Kasumi-1 (cell line): ENCODE data around the gene REX1BD.
A peak's percentile ranks its signal among the peaks of the same experiment; 100 is the strongest.
"Not testable (repeated sequence)": the region's sequence is repeated elsewhere in the genome, so short reads cannot be mapped to it uniquely, and the experiment has no call there.

Experiments used
- DNase-seq, 2 experiments: peaks; one replicate each; lab custom pipeline; 2025; lab: John Stamatoyannopoulos, UW

The REX1BD gene

DNA sequence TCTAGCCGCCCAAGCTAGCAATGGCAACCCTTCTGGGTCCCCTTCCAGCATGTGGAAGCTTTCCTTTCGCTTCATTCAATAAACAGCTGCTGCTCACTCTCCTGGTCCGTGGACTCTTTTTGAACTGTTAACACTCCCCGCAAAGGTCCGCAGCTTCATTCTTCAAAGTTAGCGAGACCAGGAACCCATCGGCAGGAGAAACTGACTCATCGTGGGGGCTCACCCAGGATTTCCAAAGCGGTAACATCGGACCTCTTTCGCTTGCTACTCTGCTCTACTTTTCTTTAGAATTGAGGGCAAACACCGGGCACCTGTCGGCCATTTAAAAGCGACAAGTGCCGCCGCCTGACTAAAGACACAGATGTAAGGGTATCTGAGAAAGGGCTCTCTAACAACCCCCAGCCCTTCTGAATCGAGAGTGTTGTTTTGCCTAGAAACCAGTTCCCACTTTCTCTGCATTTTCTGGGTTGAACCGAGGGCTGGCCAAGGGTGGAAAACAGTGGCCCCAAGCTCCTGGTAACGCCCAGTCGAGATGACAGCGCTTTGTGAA, 11.2 kb upstream of the REX1BD start:
- no peak for DNase-seq

DNA sequence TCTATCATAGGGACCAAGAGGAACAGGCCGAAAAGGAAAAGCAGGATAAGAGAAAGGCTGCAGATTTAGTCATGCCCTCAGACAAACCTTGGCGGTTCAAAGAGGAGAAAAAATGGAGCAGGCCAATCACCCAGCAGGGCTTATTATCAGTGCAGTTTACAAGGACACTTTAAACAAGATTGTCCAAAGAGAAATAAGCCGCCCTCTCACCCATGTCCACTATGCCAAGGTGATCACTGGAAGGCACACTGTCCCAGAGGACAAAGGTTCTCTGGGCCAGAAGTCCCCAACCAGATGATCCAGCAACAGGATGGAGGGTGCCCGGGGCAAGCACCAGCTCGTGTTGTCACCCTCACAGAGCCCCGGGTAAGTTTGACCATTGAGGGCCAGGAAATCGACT, 8.3 kb upstream of the REX1BD start:
- no peak for DNase-seq

DNA sequence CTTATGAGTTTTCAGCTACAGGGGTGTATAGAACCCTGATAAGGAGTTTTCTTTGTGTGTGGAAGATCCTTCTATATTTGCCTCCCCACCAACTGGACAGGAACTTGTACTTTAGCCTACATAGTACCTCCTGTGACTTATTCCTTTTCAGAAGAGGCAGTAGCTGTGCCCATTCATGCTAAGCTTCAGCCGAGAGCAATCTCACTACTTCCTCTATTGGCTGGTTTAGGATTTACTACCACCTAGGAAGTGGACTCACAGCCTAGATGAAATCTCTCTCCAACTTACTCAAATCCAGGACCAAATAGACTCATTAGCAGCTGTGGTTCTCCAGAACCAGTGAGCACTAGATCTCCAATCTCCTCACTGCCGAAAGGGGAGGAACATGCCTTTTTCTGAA, 2.3 kb upstream of the REX1BD start:
- DNase-seq, result peak; percentile 54 to 56

DNA sequence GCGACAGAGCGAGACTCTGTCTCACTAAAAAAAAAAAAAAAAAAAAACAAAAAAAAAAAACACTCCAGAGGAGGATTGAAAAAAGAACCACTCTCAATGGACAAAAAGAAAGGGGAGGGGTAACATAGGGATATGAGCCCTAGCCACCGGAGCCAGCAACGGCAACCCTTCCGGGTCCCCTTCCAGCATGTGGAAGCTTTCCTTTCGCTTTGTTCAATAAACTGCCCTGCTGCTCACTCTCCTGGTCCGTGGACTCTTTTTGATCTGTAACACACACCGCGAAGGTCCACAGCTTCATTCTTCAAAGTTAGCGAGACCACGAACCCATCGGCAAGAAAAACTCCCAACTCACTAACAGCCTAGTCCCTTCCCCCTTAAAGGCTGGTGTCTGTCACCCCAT, 1.0 kb upstream of the REX1BD start:
- DNase-seq, result no peak

DNA sequence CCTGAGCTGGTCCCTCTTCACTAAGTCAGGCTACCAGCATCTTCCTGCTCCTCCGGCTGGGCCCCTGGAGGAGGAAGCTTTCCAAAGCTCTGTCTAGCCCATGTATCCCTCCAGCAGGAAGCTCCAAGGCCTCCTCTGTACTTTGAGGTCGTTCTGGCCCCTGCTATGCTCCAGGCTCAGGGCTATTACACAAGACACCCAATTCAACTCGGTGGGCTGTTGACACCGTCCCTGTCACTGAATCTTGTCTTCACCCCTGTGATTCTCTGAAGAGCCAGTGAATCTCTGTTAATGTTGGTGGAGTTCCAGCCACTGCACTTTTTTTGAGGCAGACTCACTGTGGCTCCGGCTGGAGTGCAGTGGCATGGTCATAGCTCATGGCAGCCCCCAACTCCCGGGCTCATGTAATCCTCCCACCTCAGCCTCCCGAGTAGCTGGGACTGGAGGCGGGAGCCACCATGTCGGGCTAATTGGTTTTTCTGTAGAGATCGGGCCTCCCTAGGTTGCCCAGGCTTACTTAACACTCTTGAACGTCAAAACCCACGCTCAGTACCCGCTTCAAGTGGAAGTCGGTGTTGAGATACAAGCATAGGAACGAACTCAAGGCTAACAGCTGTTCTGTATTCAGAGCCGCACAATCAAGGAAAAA, 512 bp upstream of the REX1BD start:
- DNase-seq, result peak; percentile 29 to 49

DNA sequence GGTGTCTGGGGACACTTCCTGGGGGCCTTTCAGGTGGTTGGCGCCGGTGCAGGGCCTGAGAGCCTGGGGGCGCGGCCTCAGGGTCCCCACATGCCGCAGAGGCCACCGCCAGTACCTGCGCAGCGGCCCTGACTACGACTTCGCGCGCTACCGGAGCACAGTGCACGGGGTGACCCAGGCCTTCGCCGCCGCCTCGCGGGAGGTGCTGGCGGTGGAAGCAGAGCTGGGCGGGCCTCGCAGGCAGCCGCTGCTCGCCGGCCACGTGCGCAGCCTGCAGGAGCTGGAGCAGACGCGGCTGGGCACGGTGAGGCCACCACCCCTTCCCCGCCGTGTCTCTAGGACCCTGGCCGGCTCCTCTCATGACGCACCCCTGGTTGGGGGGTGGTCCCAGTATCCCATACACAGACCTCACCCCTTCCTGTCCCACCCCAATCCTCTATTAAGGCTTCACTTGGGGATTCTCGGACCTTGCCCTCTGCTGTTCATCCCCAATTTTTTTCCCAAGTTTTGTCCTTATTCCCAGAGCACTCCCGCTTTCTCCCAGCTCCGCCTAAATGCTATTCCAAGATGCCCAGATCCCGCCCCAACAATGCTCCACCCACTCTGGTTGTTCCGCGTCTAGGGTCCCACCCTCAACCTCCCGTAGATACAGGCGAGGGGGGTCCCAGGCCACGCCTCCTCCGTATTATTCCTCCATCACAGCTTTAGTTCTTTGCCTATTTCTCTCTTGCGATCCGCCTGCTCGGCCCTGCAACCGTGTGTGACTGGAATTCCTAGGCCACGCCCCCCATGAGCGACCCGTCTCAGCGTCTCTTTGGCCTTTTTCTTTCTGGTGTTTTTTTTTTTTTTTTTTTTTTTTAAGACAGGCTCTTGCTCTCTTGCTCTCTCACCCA, 1.0 kb downstream of the REX1BD start:
- peak; percentile 51 to 54 for DNase-seq

DNA sequence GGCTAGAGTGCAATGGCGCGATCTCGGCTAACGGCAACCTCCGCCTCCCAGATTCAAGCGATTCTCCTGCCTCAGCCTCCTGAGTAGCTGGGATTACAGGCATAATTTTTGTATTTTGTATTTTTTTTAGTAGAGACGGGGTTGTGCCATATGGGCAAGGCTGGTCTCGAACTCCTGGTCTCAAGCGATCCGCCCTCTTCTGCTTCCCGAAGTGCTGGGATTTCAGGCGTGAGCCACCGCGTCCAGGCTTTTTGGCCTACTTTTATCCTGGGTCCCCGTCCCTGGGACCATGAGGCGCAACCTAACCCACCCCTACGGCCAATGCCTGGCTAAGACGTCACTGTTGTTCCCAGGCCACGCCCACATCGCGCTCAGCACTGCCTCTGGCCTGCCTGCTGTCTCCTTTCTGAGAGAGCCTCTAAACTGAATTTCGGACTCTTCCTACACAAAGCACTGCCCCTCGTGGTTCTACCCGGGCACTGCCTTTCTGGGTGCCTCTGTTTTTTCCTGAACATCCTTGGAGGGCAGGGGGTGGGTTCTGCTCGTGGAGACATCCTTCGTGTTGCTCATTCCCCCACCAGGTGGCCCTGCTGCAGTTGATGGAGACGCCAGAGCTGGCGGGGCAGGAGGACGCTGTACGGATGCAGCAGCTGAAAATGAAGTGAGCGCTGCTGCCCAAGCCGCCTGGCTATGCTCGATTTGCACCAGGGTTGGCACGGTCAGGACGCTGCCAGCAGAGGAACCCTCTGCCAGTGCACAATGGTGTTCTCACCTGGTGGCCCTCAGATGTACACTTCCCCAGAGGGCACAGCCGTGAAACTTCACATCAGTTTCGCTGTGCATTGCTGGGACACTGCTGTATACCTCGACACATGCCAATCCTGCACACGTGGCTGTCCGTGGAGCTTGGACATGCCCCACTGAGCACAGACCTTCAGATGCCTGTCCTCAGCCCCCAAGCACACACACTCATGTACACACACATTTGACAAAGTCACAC, 2.0 kb downstream of the REX1BD start:
- DNase-seq, result no peak

DNA sequence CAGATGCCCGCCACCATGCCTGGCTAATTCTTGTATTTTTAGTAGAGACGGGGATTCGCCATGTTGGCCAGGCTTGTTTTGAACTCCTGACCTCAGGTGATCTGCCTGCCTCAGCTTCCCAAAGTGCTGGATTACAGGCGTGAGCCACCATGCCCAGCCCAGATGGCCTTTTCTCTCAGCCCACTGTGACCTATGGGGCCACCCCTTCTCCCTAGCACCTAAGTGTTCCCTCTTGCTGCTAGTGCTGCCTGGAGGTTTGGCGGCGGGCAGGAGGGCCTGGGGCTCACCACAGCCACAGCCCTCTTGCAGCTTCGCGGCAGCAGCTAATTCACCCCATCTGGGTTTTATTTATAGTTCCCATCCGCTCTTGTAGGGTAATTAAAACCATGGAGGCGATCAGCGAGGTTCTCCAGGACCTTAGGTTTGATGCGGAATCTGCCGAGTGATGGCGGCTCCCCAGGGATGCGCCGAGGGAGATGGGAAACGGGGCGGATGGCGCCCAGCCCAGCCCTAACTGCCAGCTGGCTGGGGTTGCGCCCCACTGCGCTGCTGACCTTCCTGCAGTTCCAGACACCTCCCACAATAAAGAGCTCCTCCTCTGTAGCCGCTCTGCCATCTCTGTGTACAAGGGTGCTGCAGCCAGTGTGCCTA, 3.3 kb downstream of the REX1BD start:
- no peak for DNase-seq

DNA sequence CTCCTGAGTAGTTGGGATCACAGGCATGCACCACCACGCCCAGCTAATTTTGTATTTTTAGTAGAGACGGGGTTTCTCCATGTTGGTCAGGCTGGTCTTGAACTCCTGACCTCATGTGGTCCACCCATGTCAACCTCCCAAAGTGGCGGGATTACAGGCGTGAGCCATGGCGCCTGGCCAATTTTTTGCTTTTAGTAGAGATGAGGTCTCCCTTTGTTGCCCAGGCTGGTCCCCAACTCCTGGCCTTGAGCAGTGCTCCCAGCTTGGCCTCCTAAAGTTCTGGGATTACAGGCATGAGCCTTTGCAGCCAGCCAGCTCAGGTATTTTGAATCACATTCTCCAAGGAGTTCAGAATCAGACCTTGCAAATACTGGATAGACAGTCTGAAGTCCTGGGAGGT, 4.1 kb downstream of the REX1BD start:
- DNase-seq, result not testable (repeated sequence)

DNA sequence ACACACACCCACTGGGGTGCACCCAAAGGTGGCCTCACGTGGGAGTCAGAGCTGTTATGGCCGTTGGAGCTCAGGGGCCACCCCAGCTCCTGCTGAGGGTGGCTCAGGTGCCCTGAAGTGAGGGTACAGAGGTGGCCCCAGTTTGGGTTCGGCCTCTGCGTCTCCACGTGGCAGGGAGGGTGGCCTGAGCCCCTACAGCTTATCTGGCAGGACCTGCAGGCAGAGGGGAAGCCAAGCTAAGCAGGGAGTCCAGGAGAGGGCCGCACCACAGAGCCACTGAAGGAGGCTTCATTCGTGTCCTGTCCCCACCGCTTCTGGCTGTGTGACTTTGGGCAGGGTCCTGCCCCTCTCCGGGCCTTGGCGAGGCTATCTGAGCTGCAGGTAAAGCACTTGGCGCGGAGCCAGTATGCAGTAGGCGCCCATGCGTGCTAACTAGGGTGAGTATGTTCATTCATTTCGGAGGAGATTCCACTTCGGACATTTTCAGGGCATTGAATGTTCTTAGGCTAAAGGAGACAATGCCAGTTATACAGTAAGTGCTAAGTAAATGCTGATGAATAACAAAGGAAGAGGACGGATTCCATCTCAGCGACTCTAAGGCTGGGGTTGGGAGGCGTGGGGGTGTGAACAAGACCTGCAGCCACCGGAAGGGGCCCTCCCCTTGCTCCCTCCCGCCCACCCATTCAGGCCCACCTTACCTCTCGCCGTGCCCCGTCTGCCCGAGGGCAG, 4.9 kb downstream of the REX1BD start:
- DNase-seq, result no peak

DNA sequence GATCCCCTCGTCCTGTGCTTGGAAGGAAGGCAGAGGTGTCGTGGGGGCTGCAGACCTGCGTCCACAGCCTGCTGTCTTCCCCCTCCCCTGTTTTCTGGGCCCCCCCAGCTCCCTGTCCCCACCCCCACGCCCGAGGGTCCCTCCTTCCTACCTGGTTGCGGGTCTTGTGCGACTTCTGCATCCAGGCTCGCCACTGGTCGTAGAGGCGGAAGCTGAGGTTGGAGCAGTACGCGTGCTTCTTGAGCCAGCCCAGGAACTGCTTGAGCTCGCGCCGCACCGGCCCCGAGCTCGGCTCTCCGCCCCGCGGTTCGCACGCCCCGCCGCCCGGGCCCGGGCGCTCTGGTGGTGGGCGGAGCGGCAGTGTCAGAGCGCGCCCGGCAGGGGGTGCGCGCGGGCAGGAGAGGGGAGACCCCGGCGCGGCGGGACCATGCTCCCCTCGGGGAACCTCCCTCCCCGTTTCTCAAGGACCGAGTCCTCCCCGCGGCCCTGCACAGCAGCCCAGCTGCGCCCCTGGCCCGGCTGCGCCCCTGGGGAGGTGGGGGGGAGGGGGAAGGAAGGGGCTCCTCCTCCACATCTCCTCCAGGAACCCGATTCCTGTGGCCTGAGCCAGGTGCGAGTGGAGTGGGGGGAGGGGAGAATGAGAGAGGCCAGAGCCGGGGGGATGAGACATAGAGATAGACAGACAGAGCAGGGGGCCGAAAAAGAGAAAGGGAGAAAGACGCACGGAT, 5.7 kb downstream of the REX1BD start:
- DNase-seq, result peak; percentile 43 to 46

DNA sequence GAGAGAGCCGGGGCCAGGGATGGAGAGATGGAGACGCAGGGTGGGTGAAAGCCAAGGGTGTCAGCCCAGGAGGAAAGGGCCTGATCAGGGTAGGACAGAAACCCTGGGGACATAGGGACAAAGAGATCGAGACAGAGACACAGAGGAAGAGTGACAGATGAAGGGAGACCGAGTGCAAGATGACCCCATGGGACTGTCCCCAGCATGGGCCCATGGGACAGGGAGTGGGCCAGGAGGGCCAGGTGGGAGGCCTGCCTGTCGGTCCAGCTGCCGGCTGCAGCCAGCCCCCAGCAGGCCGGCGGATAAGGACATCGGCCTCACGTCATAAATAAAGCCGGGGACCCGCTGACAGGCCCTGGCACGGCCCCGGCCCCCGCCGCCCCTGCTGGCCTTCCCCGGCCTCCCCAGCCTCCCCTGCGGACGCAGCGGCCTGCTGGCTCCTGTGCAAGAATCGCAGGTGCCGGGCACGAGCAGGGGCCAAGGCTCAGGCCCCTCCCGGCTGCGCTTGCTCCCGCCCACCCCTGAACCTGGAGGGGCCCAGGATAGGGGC, 6.3 kb downstream of the REX1BD start:
- DNase-seq, result no peak

DNA sequence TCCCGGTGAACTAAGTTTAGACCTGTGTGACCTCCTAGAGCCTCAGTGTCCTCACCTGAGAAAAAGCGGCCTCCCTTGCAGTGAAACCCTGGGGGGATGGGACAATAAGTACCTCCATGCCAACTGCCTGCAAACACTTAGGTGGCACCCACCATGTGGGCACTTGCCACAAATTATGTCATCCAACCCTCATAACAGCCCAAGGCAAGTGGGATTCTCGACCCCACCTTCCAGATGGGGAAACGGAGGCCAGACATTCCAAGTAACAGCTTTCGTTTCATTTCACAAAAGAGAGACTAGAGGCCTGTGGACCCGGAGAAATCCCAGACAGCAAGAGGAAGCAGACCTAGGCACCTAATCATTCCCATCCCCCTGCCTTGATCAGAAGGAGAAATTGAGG, 6.9 kb downstream of the REX1BD start:
- DNase-seq, result no peak

DNA sequence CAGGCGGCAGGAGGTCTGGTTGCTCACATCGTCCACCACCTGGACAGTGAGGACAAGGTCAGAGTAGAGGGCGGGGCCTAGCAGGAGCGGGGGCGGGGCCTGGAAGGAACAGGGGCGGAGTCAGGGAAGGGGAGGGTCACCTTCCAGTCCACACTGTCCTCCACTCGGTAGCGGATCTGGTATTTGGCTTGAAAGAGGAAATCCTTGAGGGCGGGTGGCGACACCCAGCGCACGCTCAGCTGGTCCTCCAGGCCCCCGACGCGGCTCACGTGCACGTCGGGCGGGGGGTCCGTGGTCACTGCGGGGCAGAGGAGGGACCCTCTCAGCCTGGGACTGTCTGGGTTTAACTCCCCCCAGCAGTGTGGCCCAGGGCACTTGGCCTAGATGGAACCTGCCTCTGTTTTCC, 8.2 kb downstream of the REX1BD start:
- DNase-seq, result peak; percentile 35 to 52

DNA sequence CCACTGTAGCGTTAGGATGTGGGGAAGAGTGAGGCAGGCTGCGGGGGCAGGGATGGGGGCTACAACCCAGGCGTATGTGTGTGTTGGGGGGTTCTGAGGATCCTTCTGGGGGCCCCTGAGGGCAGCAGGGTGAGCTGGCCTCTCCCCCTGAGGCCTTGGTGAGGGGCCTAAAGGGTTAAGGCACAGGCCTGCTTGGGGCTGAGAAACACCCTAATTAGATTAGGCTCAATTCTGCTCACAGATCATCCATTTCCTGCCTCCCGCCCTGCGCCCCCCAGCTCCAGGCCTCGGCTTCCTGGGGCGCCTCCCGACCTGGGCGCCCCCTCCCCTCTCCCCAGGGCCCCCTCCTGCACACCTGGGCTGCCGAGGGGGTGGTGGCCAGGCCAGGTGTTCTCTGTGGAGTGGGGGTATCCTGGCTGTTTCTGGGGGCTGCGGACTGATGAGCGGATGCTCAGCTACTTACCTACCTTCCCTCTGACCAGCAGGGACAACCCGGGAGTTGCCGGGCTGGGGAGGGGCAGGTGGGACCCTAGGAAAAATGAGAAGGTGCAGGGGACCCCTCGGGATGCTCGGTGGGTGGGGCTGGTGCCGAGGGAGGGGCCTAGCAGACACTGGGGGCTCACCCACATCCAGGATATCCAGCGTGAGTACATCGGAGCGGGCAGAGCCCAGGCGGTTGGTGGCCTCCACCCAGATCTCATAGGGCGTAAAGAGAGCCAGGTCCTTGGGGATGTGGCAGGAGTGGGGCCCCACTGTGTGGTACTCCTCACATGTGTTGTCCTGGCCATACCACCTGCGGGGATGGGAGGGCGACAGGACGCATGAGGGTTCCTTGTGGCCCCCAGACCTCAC, 9.4 kb downstream of the REX1BD start:
- no peak for DNase-seq

DNA sequence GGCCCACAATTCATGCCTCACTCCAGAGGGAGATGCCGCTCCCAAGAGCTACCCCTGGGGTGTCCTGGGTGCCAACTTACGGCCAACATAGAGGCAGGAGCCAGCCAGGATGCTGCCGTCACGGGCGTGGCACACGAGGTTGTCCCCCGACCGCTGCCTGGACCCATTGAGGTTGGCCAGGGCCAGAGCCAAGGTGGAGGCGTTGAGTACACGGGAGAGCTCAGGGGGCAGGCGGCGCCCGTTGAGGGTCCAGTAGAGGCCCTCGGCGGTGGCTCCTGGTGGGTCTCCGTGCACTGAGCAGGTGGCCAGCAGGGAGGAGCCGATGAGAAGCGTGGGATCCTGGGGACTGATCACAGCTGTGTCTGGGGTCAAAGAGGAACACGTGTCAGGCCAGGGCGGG, 10.9 kb downstream of the REX1BD start:
- DNase-seq, result no peak

DNA sequence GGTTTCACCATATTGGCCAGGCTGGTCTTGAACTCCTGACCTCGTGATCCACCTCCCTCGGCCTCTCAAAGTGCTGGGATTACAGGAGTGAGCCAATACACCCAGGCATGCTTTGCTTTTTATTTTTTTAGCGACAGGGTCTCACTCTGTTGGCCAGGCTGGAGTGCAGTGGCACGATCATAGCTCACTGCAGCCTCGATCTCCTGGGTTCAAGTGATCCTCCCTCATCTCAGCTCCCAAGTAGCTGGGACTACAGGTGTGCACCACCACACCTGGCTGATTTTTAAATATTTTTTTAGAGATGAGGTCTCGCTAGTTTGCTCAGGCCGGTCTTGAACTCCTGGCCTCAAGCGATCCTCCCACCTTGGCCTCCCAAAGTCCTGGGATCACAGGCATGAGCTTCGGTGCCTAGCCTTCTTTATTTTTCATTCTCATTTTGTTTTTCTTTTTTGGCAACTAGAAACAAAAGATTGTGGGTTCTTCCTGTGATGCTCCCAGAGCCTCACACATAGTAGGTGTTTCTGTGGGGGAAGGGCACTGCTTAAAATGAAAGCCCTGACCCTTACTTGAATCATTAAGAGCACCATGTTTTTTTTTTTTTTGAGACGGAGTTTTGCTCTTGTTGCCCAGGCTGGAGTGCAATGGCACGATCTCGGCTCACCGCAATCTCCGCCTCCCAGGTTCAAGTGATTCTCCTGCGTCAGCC, 12.2 kb downstream of the REX1BD start:
- DNase-seq, result not testable (repeated sequence)

DNA sequence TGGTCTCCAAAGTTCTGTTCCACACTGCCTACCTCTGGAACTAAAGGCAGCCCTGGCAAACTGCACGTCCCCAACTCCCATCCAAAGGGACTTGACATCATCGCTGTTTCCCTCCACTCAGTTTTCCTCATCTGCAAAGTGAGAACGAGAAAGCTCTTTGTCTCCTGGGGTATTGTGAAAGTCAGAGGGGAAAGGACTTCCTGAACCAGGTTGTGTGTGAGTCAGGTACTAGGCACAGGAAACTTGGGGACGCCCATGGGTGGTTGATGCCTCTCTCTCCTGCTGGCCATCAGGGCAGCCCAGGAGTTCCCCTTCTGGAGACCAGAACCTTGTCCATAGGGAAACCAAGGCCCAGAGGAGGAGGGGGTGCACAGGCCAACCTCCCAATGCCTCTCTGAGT, 13.3 kb downstream of the REX1BD start:
- DNase-seq, result no peak
